ENCODE results near the gene RBM15B. TPM values are rescaled to one million over a fixed set of nuclear protein-coding genes. Genes with fewer than 3 reads are reported as not detected.

Gene RBM15B
- total RNA-seq, 1 donor from 2014 or later = 78.8 TPM

DNA sequence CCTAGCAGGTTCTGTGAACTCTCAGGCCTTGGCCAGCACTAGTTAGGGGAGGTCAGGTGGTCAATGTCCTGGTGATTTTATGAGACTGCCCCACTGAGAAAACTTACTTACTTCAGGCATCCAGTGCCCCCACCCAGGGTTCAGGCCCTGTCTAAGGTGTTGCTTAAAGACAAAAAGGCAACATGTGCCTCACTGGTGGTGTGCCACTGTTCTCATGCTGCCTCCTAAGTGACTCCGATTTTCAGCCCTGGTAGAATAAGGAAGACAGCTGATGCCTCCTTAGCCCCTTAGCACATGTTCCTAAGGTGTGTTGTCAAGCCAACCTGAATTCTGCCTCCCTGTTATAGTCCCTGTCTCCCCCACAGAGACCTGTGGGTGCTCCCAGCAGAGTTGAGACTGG, 5.3 kb downstream of the RBM15B start:
- Mint-ChIP-seq H3K4me3 (peak overlapping the region; percentile 52), H3K9me3 (no peaks in the 10 kb centered on the region), H3K36me3 (ENCODE audit: low read depth) (peaks cover 31% of the 10 kb centered on the region), H3K27ac (ENCODE audit: unreplicated experiment) (no peak overlapping the region), H3K27me3 (ENCODE audit: low read depth) (peaks cover 3% of the 10 kb centered on the region), H3K4me1 (peaks cover 37% of the 10 kb centered on the region)
- DNase-seq (ENCODE audit: low read depth, low spot score) = no peak
- TF ChIP-seq CTCF (conservative IDR thresholded peaks at IDR 0.05) = no peak

GRCh38 chr3:51397392-51397791, 6.3 kb downstream of the RBM15B start:
- no peaks in the 10 kb centered on the region for H3K9me3 Mint-ChIP-seq
- H3K4me1 Mint-ChIP-seq = peaks cover 36% of the 10 kb centered on the region
- DNase-seq (ENCODE audit: low read depth, low spot score) = no peak
- H3K27ac Mint-ChIP-seq (ENCODE audit: unreplicated experiment) = peak overlapping the region; percentile 68
- peaks cover 30% of the 10 kb centered on the region for H3K36me3 Mint-ChIP-seq (ENCODE audit: low read depth)
- peaks cover 3% of the 10 kb centered on the region for H3K27me3 Mint-ChIP-seq (ENCODE audit: low read depth)
- H3K4me3 Mint-ChIP-seq = peak overlapping the region; percentile 75
- no peak for TF ChIP-seq CTCF (conservative IDR thresholded peaks at IDR 0.05)

DNA sequence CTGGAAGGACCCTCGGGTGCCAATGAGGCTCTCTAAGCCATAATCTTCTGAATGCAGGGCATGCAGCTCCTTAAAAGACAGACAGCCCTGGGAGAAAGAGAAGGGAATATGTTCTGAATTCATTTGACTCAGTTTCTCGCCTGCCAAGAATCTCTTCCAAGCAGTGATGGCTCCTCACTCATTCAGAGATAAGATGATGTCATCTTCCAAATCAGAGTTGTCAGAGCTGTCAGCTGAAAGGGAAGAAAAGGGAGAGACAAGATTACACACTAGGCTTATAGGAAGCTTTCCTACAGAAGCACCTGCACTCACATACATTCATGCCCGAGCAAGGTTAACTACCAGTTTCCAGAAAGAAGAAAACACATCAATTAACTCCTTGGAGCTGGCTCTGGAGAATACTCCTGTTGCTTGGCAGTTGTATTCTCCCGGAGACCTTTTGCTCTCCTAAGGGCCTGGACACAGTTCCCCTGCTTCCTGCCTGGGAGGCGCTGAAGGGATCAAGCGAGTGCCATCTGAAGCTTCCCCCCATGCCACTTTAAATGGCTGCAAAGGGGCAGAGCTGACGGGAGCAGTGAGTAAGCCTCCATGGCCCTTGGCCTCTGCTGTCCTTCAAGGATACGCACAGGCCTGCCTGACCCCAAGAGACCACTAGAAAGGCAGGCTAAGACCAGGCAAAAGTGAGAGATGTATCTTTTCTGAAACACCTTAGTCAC, 7.7 kb downstream of the RBM15B start:
- no peak for DNase-seq (ENCODE audit: low read depth, low spot score)
- peaks cover 3% of the 10 kb centered on the region for H3K27me3 Mint-ChIP-seq (ENCODE audit: low read depth)
- no peak overlapping the region for H3K4me3 Mint-ChIP-seq
- H3K27ac Mint-ChIP-seq (ENCODE audit: unreplicated experiment) = no peak overlapping the region
- TF ChIP-seq CTCF (conservative IDR thresholded peaks at IDR 0.05) = no peak
- H3K36me3 Mint-ChIP-seq (ENCODE audit: low read depth) = peaks cover 22% of the 10 kb centered on the region
- H3K9me3 Mint-ChIP-seq = no peaks in the 10 kb centered on the region
- peaks cover 25% of the 10 kb centered on the region for H3K4me1 Mint-ChIP-seq

DNA sequence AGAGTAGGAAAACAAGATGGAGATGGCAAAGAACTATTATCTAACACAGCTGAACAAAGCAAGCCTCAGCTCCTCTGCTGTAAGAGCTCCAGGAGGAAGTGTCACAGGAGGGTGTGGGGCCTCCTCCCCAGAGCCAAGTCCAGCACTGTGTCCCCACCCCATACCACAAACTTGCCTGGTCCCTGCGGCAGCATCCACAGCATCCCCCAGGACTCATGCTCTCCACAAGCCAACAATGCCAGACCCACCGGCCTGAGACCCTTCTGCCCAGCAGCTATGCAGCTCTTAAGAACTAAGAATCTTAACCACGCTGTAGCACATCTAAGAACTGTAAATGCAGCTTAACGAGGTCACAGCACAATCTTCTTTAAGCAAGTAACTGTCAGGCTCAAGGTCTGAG, 9.1 kb downstream of the RBM15B start:
- Mint-ChIP-seq H3K27ac (ENCODE audit: unreplicated experiment) (no peak overlapping the region), H3K4me3 (peak overlapping the region; percentile 11), H3K9me3 (no peaks in the 10 kb centered on the region), H3K27me3 (ENCODE audit: low read depth) (no peaks in the 10 kb centered on the region), H3K36me3 (ENCODE audit: low read depth) (peaks cover 10% of the 10 kb centered on the region), H3K4me1 (peaks cover 11% of the 10 kb centered on the region)
- TF ChIP-seq CTCF (conservative IDR thresholded peaks at IDR 0.05) = no peak
- no peak for DNase-seq (ENCODE audit: low read depth, low spot score)

- Mint-ChIP-seq H3K36me3 (ENCODE audit: low read depth) (peaks cover 11% of the 10 kb centered on the region), H3K4me3 (no peak overlapping the region), H3K9me3 (no peaks in the 10 kb centered on the region), H3K27ac (ENCODE audit: unreplicated experiment) (no peak overlapping the region), H3K27me3 (ENCODE audit: low read depth) (no peaks in the 10 kb centered on the region), H3K4me1 (peaks cover 5% of the 10 kb centered on the region)
- no peak for DNase-seq (ENCODE audit: low read depth, low spot score)
- no peak for TF ChIP-seq CTCF (conservative IDR thresholded peaks at IDR 0.05)
Measured at GRCh38 chr3:51401735-51402134, 10.7 kb downstream of the RBM15B start.
